GM18951 (cell line): ENCODE results near the gene CLDN17.

Experiments
- POLR2A ChIP-seq: IDR thresholded peaks from 4 replicates; pipeline ENCODE4 v1.6.1; 2011; ENCODE audit warnings: mild to moderate bottlenecking; ENCODE audit not compliant: insufficient read length, insufficient read depth; ENCODE audit errors: extremely low read depth
- in situ Hi-C: fragments of 300-500 bp; cut with MboI; formaldehyde crosslinking; loops from one replicate; pipeline ENCODE4 v1.12.0; 2022; ENCODE audit warnings: low sequenced_read_pairs, mixed read lengths, inconsistent platforms; ENCODE audit not compliant: unreplicated experiment

CLDN17 gene

DNA sequence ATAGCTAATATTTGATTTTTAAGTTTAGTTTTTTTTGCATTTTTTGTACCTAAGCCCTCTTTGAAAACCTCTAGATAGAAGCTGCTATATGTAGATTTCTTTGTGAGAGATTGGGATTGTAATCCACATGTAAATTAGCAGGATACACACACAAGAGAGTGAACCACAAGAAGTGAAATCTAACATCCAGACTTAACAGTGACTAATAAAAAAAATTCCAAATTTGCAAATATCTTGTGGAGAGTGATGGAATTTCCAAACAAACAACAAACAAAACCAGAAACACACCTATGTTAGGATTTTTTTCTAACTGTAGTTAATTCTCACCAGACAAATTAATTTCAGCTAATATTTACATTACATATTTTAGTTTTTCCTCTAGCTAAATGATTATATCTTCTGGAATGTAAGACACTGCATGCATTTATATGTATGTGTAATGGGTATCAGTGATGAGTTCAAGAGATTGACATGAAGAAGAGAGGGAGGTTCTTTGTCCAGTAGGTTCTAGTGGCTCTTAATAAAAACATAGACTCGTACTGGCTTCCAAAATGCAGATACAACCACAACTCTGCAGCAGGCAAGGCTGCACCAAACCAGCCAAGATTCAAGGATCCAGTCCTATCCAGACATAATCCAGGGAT lies 12.8 kb downstream of the CLDN17 start:
- TF ChIP-seq POLR2A: no peak
- in situ Hi-C loops: no loop called here

- no peak for TF ChIP-seq POLR2A
- in situ Hi-C loops: no loop called here
Observed at GRCh38 chr21:30152792-30153191, 13.8 kb downstream of the CLDN17 start.

- no peak for TF ChIP-seq POLR2A
- in situ Hi-C loops: no loop called here
Observed at GRCh38 chr21:30148906-30149305, 17.7 kb downstream of the CLDN17 start.

DNA sequence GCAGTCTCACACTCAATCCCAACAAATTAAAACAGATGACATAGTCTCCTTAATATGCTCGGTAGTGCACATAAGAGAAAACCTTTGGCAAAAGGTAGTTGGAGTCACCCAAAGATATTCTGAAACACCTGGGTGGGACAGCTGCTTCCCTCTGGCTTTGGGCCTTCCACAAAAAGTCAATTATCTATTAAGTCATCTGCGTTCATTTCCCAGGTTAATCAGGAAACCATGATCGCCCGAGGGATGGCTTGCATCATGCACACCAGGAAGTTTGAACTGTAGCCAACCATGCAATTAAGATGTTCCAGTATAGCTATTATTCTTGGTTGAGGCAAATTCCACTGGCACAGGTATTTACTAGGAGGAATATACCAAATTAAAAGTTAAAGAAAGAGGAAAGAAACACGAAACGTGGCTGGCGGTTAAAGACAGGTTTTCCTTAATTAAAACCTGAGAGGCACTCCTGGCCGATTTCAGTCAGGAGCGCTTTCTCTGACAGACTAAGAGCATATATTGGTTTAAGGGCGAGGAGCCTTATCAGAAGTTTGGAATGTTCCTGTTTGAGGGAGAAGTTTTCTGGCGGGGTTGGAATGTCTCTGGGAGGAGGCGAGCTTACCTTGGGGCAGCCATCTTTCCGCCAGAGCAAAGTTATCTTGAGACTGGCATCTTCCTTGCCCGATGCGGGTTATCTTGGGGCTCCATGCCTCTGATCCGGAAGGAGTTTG lies 19.9 kb downstream of the CLDN17 start:
- no peak for TF ChIP-seq POLR2A
- in situ Hi-C loops: no loop called here

DNA sequence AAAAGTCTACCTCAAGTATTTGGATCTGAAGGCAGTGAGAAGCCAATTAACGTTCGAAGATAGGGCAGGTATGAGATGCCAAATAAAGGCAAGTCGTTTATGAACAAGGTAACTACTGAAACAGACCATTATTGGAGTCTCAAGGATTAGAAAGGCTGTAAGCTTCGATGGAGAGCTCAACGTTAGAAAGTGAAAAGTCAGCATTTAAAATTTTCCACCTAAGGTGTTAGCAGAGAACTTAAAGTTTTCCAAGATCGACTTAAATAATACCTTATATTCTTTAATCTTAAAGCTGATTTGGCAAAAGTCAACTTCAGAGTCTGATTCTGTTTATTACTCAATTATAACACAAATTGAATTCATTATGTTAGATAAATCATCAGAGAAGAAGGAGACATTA lies 28.1 kb downstream of the CLDN17 start:
- no peak for TF ChIP-seq POLR2A
- in situ Hi-C loops: no loop called here

DNA sequence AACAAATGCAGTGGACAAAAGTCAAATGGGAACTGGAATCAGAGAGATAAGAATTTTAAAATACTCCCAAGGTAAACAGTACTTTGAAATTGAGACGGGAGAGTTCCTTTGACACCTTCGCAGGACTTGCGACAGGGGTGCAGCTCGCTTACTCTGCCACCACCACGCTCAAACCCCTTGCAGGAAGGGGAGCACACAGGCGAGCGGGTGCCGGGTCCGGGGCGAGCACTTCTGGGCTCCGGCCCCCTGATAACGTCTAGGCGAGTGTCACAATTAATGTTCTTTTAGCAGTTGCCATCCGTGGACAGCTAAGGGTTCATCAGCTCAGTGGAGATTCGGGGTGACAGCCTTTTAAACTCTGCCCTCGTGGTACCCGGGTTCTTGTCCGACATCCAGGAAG lies 37.4 kb downstream of the CLDN17 start:
- in situ Hi-C loops: no loop called here
- no peak for TF ChIP-seq POLR2A

DNA sequence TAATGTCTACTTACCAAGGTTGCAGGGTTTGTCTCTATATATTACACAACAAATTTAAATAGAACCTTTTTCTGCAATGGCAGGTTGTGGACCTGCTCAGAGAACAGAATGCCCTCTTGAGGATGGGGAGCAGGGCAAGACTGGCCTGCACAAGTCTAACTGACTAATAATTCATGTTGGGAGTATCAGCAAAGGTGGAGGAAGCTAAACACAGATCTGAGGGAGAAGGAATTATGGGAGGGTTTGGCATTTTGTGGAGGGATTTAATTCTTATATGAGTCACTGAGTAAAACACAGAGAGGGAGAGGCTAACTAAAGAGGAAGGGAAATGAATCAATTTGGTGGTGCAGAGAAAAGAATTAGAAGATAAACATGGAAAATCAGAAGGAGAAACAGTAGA lies 40.0 kb downstream of the CLDN17 start:
- in situ Hi-C loops: no loop called here
- TF ChIP-seq POLR2A: no peak

DNA sequence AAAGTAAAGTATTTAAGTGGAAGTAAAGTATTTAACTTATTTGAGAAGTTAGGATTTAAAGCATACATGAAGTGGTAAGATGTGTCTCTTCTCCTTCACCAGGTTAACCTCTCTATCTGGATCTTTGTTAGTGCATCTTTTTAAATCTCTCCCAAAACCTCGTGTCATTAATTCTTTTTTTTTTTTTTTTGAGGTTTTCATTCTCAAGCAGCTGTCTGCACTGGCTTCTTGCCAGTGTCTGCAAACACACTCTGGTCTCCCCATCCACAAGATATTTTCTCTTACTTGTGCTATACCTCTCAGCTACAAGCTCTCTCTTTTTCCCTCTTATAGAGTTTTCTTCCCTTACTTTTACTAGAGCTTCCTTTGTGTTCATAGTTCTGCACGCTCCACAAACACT lies 49.0 kb downstream of the CLDN17 start:
- in situ Hi-C loops: no loop called here

GRCh38 chr21:30116479-30116878 lies 50.1 kb downstream of the CLDN17 start:
- in situ Hi-C loops: no loop called here
- no peak for TF ChIP-seq POLR2A

More for the DNA sequence above, 49.0 kb downstream of the CLDN17 start:
- TF ChIP-seq POLR2A: no peak
